ENCODE measurements around the gene RNF182. TPM values are rescaled to one million over a fixed set of nuclear protein-coding genes. Genes with fewer than 3 reads are reported as not detected.
"Not testable (repeated sequence)": the region's sequence is repeated elsewhere in the genome, so short reads cannot be mapped to it uniquely, and the experiment has no call there.

The RNF182 gene
- total RNA-seq, 1 donor from 2014 or later = not detected

DNA sequence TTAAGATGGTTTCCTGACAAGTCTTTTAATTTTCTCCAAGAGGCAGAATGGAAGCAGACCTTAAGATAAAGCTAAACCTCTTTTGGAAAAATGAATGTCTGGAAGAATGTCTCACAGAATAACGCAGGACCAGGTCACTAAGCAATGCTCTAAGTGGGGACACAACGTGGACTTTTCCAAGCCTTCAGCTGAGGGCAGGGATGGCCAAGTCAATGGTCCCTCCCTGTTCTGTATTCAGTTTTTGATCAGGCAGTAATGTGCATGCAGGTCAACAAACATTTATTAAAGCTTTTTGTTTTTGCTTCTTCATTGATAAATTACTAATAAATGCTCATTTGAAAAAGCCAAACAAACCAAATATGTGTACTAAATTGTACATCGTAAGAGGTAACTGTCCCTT, 2.0 kb upstream of the RNF182 start:
- intact Hi-C loops (cut with micrococcal nuclease) = no loop called here
- Mint-ChIP-seq H3K9me3 (no peaks in the 10 kb centered on the region), H3K4me1 (ENCODE audit: low read depth) (peaks cover 15% of the 10 kb centered on the region), H3K27ac (no peak overlapping the region), H3K27me3 (ENCODE audit: insufficient read depth) (peaks cover 68% of the 10 kb centered on the region), H3K4me3 (no peak overlapping the region), H3K36me3 (ENCODE audit: low read depth) (no peaks in the 10 kb centered on the region)
- no peak for DNase-seq (ENCODE audit: low spot score)

DNA sequence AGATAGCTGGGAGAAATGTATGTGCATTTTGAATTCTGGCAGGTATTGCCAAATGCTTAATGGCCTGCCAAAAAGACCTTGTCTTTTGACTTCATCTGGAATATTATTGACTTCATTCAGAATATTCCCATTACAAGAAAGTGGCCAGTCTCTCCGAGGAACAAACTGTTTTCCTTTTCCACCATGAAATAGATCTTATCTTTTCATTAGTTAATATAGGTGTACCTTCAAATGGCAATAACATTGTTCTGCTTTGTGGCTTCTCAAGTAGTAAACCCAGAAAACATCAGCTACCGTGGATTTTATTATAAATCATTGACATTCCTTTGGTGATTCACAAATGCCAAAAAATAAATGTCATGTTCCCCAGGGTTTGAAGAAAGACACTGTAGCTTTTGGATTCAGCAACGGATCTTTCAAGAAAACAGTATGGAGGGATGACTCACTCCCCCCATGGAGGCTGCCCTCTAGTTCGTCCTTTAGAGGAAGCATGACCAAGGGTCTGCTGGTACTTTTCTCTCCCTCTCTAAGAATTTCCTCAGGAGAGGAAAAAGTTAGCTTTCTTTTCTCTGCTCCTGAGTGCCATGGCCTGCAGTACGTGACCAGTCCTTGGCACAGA, 1.1 kb upstream of the RNF182 start:
- Mint-ChIP-seq H3K36me3 (ENCODE audit: low read depth) (no peaks in the 10 kb centered on the region), H3K4me1 (ENCODE audit: low read depth) (peaks cover 15% of the 10 kb centered on the region), H3K9me3 (no peaks in the 10 kb centered on the region), H3K4me3 (peak overlapping the region; percentile 82), H3K27me3 (ENCODE audit: insufficient read depth) (peaks cover 74% of the 10 kb centered on the region), H3K27ac (no peak overlapping the region)
- no peak for DNase-seq (ENCODE audit: low spot score)
- intact Hi-C loops (cut with micrococcal nuclease) = loop anchor here (2.0 kb wide), 1 partner anchor 13 kb away; no protein-coding TSS in a partner anchor

DNA sequence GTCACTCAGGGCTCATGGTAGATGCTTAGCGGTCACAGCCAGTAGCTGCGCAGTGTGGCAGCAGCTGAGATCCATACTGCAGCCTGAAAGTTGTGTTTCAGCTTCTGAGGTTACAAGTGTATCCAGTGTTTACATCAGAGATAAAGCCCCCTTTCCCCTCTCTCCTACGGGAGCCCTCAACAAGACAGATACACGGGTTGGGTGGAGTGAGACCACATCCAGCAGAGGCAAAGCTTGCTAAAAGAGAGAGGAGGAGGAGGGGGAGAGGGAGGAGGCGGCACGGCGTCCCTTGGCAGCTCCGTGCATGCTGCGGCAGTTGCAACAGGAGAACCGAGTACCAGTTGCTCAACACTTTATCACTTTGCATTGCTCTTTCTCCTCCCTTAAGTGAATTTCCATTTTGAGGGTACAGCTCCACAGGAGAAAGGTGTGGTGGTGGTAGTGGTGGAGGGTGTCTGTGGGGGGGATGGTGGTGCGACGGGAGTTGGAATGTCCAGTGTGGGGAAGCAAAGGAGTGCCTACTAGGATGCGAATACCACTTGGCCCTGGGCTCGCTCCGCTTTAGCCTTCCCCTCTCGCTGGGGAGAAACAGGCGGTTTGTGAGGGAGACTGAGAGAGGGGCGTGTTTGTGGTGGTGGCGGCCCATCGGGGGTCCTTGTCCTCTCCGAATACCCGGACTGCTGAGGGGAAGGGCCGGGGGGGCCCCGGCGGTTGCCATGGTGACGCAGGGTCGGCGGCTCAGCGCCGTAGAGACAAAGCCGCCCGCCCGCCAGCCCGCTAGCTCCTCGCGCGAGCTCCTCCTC, 405 bp upstream of the RNF182 start:
- peak; percentile 14 for DNase-seq (ENCODE audit: low spot score)
- Mint-ChIP-seq H3K4me1 (ENCODE audit: low read depth) (peaks cover 15% of the 10 kb centered on the region), H3K27ac (peak overlapping the region; percentile 59)

GRCh38 chr6:13926378-13926777, 1.6 kb downstream of the RNF182 start:
- H3K4me1 Mint-ChIP-seq (ENCODE audit: low read depth) = peaks cover 15% of the 10 kb centered on the region
- H3K4me3 Mint-ChIP-seq = no peak overlapping the region
- H3K9me3 Mint-ChIP-seq = no peaks in the 10 kb centered on the region
- H3K27ac Mint-ChIP-seq = no peak overlapping the region
- DNase-seq (ENCODE audit: low spot score) = no peak
- peaks cover 70% of the 10 kb centered on the region for H3K27me3 Mint-ChIP-seq (ENCODE audit: insufficient read depth)
- no peaks in the 10 kb centered on the region for H3K36me3 Mint-ChIP-seq (ENCODE audit: low read depth)
- intact Hi-C loops (cut with micrococcal nuclease) = no loop called here

More for the DNA sequence above, 405 bp upstream of the RNF182 start:
- Mint-ChIP-seq H3K36me3 (ENCODE audit: low read depth) (no peaks in the 10 kb centered on the region), H3K27me3 (ENCODE audit: insufficient read depth) (peaks cover 71% of the 10 kb centered on the region), H3K9me3 (no peaks in the 10 kb centered on the region), H3K4me3 (peak overlapping the region; percentile 82)
- intact Hi-C loops (cut with micrococcal nuclease) = loop anchor here (2.0 kb wide), 1 partner anchor 14 kb away; no protein-coding TSS in a partner anchor

- Mint-ChIP-seq H3K4me1 (ENCODE audit: low read depth) (peaks cover 15% of the 10 kb centered on the region), H3K9me3 (no peaks in the 10 kb centered on the region)
- intact Hi-C loops (cut with micrococcal nuclease) = no loop called here
Measured at GRCh38 chr6:13927203-13927602, 2.5 kb downstream of the RNF182 start.

GRCh38 chr6:13929196-13929595, 4.4 kb downstream of the RNF182 start:
- intact Hi-C loops (cut with micrococcal nuclease) = no loop called here
- no peak overlapping the region for H3K4me3 Mint-ChIP-seq
- peaks cover 53% of the 10 kb centered on the region for H3K27me3 Mint-ChIP-seq (ENCODE audit: insufficient read depth)
- no peak overlapping the region for H3K27ac Mint-ChIP-seq
- no peak for DNase-seq (ENCODE audit: low spot score)
- peaks cover 11% of the 10 kb centered on the region for H3K4me1 Mint-ChIP-seq (ENCODE audit: low read depth)
- H3K36me3 Mint-ChIP-seq (ENCODE audit: low read depth) = no peaks in the 10 kb centered on the region
- no peaks in the 10 kb centered on the region for H3K9me3 Mint-ChIP-seq

More at GRCh38 chr6:13927203-13927602, 2.5 kb downstream of the RNF182 start:
- Mint-ChIP-seq H3K4me3 (no peak overlapping the region), H3K27me3 (ENCODE audit: insufficient read depth) (peaks cover 70% of the 10 kb centered on the region), H3K27ac (no peak overlapping the region), H3K36me3 (ENCODE audit: low read depth) (no peaks in the 10 kb centered on the region)
- DNase-seq (ENCODE audit: low spot score) = no peak

DNA sequence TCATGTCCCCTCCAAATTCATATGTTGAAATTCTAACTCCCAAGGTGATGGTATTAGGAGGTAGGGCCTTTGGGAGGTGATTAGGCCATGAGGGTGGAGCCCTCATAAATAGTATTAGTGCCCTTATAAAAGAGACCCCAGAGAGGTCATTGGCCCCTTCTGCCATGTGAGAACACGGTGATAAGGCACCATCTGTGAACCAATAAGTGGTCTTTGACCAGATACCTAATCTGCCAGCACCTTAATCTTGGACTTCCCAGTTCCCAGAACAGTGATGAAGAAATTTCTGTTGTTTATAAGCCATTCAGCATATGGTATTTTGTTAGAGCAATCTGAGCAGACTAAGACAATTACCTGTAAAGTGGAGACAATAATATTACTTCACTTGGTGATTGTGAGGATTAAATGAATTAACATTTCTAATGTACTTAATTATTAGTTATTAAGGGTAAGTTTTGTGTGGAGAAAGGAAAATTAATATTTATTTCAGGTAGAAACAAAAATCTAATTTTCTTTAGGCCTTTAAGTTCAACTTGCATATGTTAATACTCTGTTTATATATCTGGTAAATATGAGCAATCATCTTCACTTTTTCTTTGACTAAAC, 7.1 kb downstream of the RNF182 start:
- Mint-ChIP-seq H3K9me3 (no peaks in the 10 kb centered on the region), H3K27me3 (ENCODE audit: insufficient read depth) (peaks cover 39% of the 10 kb centered on the region), H3K4me1 (ENCODE audit: low read depth) (no peaks in the 10 kb centered on the region), H3K27ac (no peak overlapping the region), H3K36me3 (ENCODE audit: low read depth) (no peaks in the 10 kb centered on the region), H3K4me3 (no peak overlapping the region)
- intact Hi-C loops (cut with micrococcal nuclease) = no loop called here
- DNase-seq (ENCODE audit: low spot score) = no peak

- no peaks in the 10 kb centered on the region for H3K36me3 Mint-ChIP-seq (ENCODE audit: low read depth)
- H3K4me3 Mint-ChIP-seq = no peak overlapping the region
- no peak overlapping the region for H3K27ac Mint-ChIP-seq
- no peaks in the 10 kb centered on the region for H3K9me3 Mint-ChIP-seq
- intact Hi-C loops (cut with micrococcal nuclease) = no loop called here
- peaks cover 30% of the 10 kb centered on the region for H3K27me3 Mint-ChIP-seq (ENCODE audit: insufficient read depth)
- H3K4me1 Mint-ChIP-seq (ENCODE audit: low read depth) = no peaks in the 10 kb centered on the region
- no peak for DNase-seq (ENCODE audit: low spot score)
Measured at GRCh38 chr6:13932785-13933184, 8.0 kb downstream of the RNF182 start.

DNA sequence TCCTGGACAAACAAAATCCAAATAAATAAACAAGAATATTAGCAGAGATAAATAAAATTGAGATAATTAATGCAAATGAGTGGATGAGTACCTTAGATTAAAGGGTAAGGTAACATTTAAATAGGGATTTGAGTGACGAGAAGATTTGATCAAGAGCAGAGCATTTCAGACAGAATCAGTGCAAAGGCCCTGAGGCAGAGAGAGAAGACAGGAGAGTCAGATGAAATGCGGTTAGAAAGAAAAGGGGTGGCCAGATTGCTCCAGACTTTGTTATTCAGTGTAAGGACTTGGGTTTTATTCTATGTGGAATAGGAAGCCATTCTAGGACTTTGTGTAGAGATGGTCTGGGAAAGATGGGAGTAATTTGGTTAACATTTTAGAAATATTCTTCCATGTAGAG, 10.0 kb downstream of the RNF182 start:
- H3K9me3 Mint-ChIP-seq = no peaks in the 10 kb centered on the region
- intact Hi-C loops (cut with micrococcal nuclease) = no loop called here
- no peak for DNase-seq (ENCODE audit: low spot score)
- no peaks in the 10 kb centered on the region for H3K36me3 Mint-ChIP-seq (ENCODE audit: low read depth)
- no peak overlapping the region for H3K4me3 Mint-ChIP-seq
- no peak overlapping the region for H3K27ac Mint-ChIP-seq
- peaks cover 24% of the 10 kb centered on the region for H3K27me3 Mint-ChIP-seq (ENCODE audit: insufficient read depth)
- H3K4me1 Mint-ChIP-seq (ENCODE audit: low read depth) = no peaks in the 10 kb centered on the region

DNA sequence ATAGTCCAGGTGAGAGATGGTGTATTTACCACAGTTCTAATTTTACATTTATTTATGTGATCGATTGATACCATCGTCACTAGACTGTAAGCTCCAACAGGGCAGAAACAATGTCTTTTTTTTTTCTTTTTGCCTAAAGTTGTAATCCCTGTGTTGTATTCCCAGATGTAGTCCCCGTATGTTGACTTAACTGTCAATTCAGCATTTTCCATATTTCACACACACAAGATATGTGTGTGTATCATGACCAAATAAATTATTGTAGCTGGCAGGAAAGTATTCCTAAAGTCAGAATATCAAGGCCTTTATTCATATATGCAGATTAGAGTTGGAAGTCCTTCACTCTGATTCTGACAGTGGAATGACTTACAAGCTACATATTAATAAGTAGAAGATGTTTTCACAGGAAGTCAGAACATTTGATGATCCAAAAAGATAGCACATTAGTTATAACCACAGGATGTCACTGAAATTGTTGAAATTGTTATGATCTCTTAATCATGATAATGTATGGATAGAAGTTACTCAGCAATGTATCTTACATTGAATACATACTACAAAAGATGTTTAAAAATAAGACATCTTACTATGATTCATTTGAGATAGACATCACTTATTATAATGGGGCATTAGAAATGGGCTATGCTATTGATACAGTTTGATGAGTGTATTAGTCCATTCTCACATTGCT, 10.6 kb downstream of the RNF182 start:
- H3K27ac Mint-ChIP-seq = no peak overlapping the region
- intact Hi-C loops (cut with micrococcal nuclease) = no loop called here
- no peaks in the 10 kb centered on the region for H3K9me3 Mint-ChIP-seq
- no peak for DNase-seq (ENCODE audit: low spot score)
- no peak overlapping the region for H3K4me3 Mint-ChIP-seq
- H3K4me1 Mint-ChIP-seq (ENCODE audit: low read depth) = no peaks in the 10 kb centered on the region
- H3K27me3 Mint-ChIP-seq (ENCODE audit: insufficient read depth) = peaks cover 24% of the 10 kb centered on the region
- no peaks in the 10 kb centered on the region for H3K36me3 Mint-ChIP-seq (ENCODE audit: low read depth)

- intact Hi-C loops (cut with micrococcal nuclease); H3K27ac Mint-ChIP-seq; H3K9me3 Mint-ChIP-seq; DNase-seq (ENCODE audit: low spot score); H3K4me1 Mint-ChIP-seq (ENCODE audit: low read depth); H3K36me3 Mint-ChIP-seq (ENCODE audit: low read depth); H3K4me3 Mint-ChIP-seq: not testable (repeated sequence)
- peaks cover 23% of the 10 kb centered on the region for H3K27me3 Mint-ChIP-seq (ENCODE audit: insufficient read depth)
Measured at GRCh38 chr6:13935881-13936261, 11.1 kb downstream of the RNF182 start.

DNA sequence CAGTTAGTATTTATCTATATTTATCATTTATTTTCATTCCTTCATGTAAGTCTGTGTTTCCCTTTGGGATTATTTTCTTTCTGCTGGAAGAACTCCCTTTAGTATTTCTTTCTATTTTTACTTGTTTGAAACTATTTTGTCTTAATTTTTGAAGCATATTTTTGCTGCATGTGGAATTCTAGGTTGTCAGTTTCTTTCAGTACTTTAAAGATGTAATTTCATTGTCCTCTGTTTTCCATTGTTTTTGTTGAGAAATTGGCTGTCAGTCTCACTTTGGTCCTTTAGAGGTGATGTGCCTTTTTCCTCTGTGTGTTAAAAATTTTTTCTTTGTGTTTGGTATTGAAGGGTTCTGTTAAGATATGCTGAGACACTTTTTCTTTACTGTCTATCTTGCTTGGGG, 17.1 kb downstream of the RNF182 start:
- Mint-ChIP-seq H3K4me3 (no peak overlapping the region), H3K27me3 (ENCODE audit: insufficient read depth) (peaks cover 19% of the 10 kb centered on the region), H3K36me3 (ENCODE audit: low read depth) (no peaks in the 10 kb centered on the region), H3K27ac (no peak overlapping the region), H3K4me1 (ENCODE audit: low read depth) (no peaks in the 10 kb centered on the region), H3K9me3 (no peaks in the 10 kb centered on the region)
- no peak for DNase-seq (ENCODE audit: low spot score)
- intact Hi-C loops (cut with micrococcal nuclease) = no loop called here

DNA sequence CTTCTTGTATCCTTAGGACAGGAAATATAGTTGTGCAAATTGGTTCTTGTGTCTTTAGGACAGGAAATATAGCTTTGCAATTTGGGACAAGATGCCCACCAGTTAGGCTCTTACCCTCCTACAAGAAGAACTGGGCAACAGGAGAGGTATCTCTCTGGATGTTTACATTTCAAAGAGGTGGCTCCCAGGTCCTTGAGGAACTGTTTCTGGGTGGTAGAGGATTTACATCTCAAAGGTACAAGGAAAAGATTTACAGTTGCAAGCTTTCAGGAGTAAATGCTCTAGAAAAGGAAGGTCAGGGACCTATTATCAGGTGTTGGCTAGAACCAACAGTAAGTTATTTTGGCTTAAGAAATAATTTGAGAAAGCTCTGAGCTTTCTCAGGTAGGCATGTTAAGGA, 19.2 kb downstream of the RNF182 start:
- no peak for DNase-seq (ENCODE audit: low spot score)
- Mint-ChIP-seq H3K36me3 (ENCODE audit: low read depth) (no peaks in the 10 kb centered on the region), H3K27ac (no peak overlapping the region), H3K9me3 (no peaks in the 10 kb centered on the region), H3K27me3 (ENCODE audit: insufficient read depth) (peaks cover 15% of the 10 kb centered on the region), H3K4me1 (ENCODE audit: low read depth) (no peaks in the 10 kb centered on the region), H3K4me3 (no peak overlapping the region)
- intact Hi-C loops (cut with micrococcal nuclease) = no loop called here

Data from activated T-helper 1 cell treated with anti-CD3 and anti-CD28 coated beads, Interleukin-12 subunit alpha, Interleukin-12 subunit beta, Interleukin-2, Interleukin-4 antibody, amounts not matched to agents 30 ng/mL and 10 ng/mL and 1 ng/mL, durations not matched to agents 14 hours and 24 hours and 36 hours (primary cell).